Measurements from ENCODE around the gene TIA1.

TIA1 gene

DNA sequence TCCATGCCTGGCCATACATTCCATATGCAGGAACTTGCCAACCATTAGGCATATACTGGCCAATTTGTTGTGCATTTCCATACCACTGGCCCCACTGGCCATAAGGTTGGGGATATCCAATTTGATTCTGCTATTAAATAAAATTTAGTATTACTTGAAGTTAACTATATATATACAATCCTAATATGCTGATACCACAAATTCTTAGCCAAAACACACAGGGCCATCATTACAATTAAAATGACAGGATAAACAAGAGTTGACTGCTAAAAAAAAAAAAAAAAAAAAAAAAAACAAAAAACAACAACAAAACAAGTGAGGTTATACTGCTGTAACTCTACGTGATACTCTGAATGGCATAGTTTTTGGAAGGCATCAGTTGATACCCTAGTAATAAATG is 34.1 kb downstream of the TIA1 start:
- in situ Hi-C loops (cut with HindIII; ENCODE audit: low sequenced_read_pairs) = no loop called here
- DNase-seq (ENCODE audit: low read depth, low spot score) = no peak
- H3K4me3 ChIP-seq (ENCODE audit: low read depth, low read length) = no peak overlapping the region
- TF ChIP-seq, protein P1, sequence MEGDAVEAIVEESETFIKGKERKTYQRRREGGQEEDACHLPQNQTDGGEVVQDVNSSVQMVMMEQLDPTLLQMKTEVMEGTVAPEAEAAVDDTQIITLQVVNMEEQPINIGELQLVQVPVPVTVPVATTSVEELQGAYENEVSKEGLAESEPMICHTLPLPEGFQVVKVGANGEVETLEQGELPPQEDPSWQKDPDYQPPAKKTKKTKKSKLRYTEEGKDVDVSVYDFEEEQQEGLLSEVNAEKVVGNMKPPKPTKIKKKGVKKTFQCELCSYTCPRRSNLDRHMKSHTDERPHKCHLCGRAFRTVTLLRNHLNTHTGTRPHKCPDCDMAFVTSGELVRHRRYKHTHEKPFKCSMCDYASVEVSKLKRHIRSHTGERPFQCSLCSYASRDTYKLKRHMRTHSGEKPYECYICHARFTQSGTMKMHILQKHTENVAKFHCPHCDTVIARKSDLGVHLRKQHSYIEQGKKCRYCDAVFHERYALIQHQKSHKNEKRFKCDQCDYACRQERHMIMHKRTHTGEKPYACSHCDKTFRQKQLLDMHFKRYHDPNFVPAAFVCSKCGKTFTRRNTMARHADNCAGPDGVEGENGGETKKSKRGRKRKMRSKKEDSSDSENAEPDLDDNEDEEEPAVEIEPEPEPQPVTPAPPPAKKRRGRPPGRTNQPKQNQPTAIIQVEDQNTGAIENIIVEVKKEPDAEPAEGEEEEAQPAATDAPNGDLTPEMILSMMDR (IDR thresholded peaks at IDR 0.05; ENCODE audit: low read depth, low read length) = no peak

GRCh38 chr2:70212298-70212932 is 36.0 kb downstream of the TIA1 start:
- DNase-seq (ENCODE audit: low read depth, low spot score) = no peak
- in situ Hi-C loops (cut with HindIII; ENCODE audit: low sequenced_read_pairs) = no loop called here
- TF ChIP-seq, protein P1 (IDR thresholded peaks at IDR 0.05; ENCODE audit: low read depth, low read length) = no peak

DNA sequence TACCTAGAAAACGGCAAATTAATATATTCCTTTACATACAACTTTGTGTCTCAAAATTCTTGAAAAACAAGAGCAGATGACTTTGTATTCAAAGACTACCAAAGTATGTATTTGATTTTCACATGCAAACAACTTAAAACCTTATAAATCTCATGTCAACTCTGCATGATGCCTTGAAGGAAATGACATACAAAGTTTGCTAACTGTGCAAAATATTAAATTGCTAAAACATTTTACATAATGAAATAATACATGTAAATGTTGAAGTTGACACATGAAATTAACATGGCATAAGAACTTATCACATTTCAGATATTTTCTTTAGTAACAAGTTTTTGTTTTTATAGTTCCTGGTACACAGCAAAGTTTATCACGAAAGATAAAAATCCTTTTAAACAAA is 36.8 kb downstream of the TIA1 start:
- TF ChIP-seq, protein P1 (IDR thresholded peaks at IDR 0.05; ENCODE audit: low read depth, low read length) = no peak
- no peak for DNase-seq (ENCODE audit: low read depth, low spot score)
- no peak overlapping the region for H3K4me3 ChIP-seq (ENCODE audit: low read depth, low read length)
- in situ Hi-C loops (cut with HindIII; ENCODE audit: low sequenced_read_pairs) = no loop called here

More at GRCh38 chr2:70212298-70212932, 36.0 kb downstream of the TIA1 start:
- no peak overlapping the region for H3K4me3 ChIP-seq (ENCODE audit: low read depth, low read length)

DNA sequence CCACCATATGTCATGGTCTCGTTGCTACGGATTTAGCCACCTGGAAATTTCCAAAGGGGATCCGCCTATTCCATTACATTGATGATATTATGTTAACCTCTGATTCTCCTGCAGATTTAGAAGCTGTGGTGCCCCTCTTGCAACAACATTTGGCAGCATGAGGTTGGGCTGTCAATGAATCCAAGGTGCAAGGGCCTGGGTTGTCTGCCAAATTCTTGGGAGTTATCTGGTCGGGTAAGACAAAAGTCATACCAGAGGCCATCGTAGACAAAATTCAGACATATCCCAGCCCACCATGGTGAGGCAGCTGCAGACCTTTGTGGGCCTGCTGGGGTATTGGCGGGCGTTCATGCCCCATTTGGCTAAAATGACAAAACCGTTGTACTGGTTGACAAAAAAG is 44.0 kb downstream of the TIA1 start:
- TF ChIP-seq, protein P1 (IDR thresholded peaks at IDR 0.05; ENCODE audit: low read depth, low read length) = no peak
- in situ Hi-C loops (cut with HindIII; ENCODE audit: low sequenced_read_pairs) = no loop called here
- H3K4me3 ChIP-seq (ENCODE audit: low read depth, low read length) = no peak overlapping the region
- no peak for DNase-seq (ENCODE audit: low read depth, low spot score)

- in situ Hi-C loops (cut with HindIII; ENCODE audit: low sequenced_read_pairs) = no loop called here
- DNase-seq (ENCODE audit: low read depth, low spot score) = no peak
- TF ChIP-seq, protein P1 (IDR thresholded peaks at IDR 0.05; ENCODE audit: low read depth, low read length) = no peak
- H3K4me3 ChIP-seq (ENCODE audit: low read depth, low read length) = no peak overlapping the region
Measured at GRCh38 chr2:70203086-70203485, 45.3 kb downstream of the TIA1 start.

GRCh38 chr2:70202236-70202806 is 46.1 kb downstream of the TIA1 start:
- TF ChIP-seq, protein P1 (IDR thresholded peaks at IDR 0.05; ENCODE audit: low read depth, low read length) = no peak
- H3K4me3 ChIP-seq (ENCODE audit: low read depth, low read length) = no peak overlapping the region
- in situ Hi-C loops (cut with HindIII; ENCODE audit: low sequenced_read_pairs) = no loop called here
- no peak for DNase-seq (ENCODE audit: low read depth, low spot score)

Measured in astrocyte of the spinal cord (primary cell).